Activated naive CD8-positive, alpha-beta T cell treated with anti-CD3 and anti-CD28 coated beads for 36 hours (primary cell): ENCODE data around the gene PLAGL1. TPM values are rescaled to one million over a fixed set of nuclear protein-coding genes. Genes with fewer than 3 reads are reported as not detected.
"Not testable (repeated sequence)": the region's sequence is repeated elsewhere in the genome, so short reads cannot be mapped to it uniquely, and the experiment has no call there.

Experiments
- DNase-seq: peaks from one replicate; pipeline ENCODE4 v3.0.0; 2021
- H3K27ac Mint-ChIP-seq: one replicate; pipeline ENCODE4 v1.8.0; 2022; ENCODE audit warnings: mild to moderate bottlenecking, moderate library complexity, mixed read lengths
- H3K27me3 Mint-ChIP-seq: one replicate; pipeline ENCODE4 v1.8.0; 2022; ENCODE audit warnings: mild to moderate bottlenecking, mixed read lengths
- H3K36me3 Mint-ChIP-seq: one replicate; pipeline ENCODE4 v1.8.0; 2021; ENCODE audit warnings: mild to moderate bottlenecking, mixed read lengths
- H3K4me1 Mint-ChIP-seq: one replicate; pipeline ENCODE4 v1.8.0; 2021; ENCODE audit warnings: mixed read lengths
- H3K4me3 Mint-ChIP-seq: one replicate; pipeline ENCODE4 v1.8.0; 2022; ENCODE audit warnings: mild to moderate bottlenecking, moderate library complexity, mixed read lengths
- H3K9me3 Mint-ChIP-seq: one replicate; pipeline ENCODE4 v1.8.0; 2022; ENCODE audit warnings: mixed read lengths
- total RNA-seq, 2 experiments: library from RNA; stranded (reverse); gene quantifications; one replicate each; pipeline ENCODE4 v1.2.3, GENCODE V29; 2021

PLAGL1 gene
- total RNA-seq, 2 experiments from 2014 or later = 13.1 to 14.5 TPM

- DNase-seq = no peak
- no peaks in the 10 kb centered on the region for H3K27me3 Mint-ChIP-seq
- peaks cover 3% of the 10 kb centered on the region for H3K36me3 Mint-ChIP-seq
- H3K4me1 Mint-ChIP-seq = peaks cover 2% of the 10 kb centered on the region
- H3K27ac Mint-ChIP-seq = no peak overlapping the region
- H3K4me3 Mint-ChIP-seq = no peak overlapping the region
- no peaks in the 10 kb centered on the region for H3K9me3 Mint-ChIP-seq
Measured at GRCh38 chr6:144023216-144023615, 15.2 kb upstream of the PLAGL1 start.

DNA sequence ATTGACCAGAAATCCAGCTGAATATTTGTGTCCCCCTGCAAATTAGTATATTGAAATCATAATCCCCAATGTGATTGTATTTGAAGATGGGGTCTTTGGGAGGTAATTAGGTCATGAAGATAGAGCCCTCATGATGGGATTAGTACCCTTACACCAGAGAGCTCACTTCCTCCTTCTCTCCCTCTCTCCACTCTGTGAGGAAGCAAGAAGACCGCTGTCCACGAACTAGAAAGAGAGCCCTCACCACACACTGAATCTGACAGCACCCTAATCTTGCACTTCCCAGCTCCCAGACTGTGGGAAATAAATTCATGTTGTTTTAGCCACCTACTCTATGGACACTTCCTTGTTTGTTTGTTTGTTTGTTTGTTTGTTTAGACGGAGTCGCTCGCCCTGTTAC, 11.9 kb upstream of the PLAGL1 start:
- Mint-ChIP-seq H3K36me3 (peaks cover 3% of the 10 kb centered on the region), H3K4me1 (peaks cover 3% of the 10 kb centered on the region), H3K27ac (no peak overlapping the region), H3K4me3 (no peak overlapping the region), H3K27me3 (no peaks in the 10 kb centered on the region), H3K9me3 (no peaks in the 10 kb centered on the region)
- DNase-seq = no peak

DNA sequence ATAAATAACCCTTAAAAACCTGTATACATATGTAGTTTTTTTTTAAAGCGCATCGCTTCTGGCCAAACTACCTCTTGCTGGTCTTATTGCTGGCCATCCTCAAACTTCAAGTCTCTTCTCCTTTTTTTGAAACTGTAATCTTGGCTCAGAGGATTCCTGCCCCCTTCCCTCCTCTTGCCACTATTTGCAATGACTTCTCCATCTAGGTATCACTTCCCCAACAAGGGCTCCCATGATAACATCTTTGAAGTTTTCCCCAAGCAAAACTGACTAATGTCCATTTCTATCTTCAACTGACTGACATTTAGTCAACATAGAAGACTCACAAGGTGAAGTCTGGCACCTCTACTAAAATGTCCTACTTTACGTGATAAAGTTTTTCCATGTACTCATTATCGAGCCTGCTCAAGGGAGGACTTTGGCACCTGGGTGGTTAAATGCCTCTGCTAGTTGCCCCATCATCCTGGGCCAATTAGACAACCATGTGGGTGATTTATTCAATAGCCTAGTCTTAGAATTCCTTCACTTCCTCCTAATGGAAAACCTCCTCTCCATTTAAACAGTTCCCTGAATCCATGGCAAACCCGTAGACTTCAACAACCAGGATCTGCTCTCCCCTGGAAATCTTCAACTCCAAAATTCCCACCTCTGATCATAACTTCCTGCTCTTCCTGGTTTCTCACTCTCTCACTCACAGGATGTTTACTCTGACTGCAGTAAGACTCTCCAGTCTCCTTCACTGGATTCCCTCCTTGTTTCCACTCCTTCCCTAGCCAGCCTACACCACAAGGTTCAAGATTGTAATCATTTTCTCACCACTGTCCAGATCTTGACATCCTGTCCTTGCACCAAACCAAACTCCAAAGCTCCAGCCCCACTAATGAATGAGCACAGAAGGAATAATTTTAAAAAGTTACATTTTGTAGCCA, 9.4 kb upstream of the PLAGL1 start:
- Mint-ChIP-seq H3K4me1 (peaks cover 1% of the 10 kb centered on the region), H3K9me3 (no peaks in the 10 kb centered on the region), H3K27me3 (no peaks in the 10 kb centered on the region), H3K36me3 (no peaks in the 10 kb centered on the region), H3K4me3 (no peak overlapping the region), H3K27ac (no peak overlapping the region)
- DNase-seq = no peak

DNA sequence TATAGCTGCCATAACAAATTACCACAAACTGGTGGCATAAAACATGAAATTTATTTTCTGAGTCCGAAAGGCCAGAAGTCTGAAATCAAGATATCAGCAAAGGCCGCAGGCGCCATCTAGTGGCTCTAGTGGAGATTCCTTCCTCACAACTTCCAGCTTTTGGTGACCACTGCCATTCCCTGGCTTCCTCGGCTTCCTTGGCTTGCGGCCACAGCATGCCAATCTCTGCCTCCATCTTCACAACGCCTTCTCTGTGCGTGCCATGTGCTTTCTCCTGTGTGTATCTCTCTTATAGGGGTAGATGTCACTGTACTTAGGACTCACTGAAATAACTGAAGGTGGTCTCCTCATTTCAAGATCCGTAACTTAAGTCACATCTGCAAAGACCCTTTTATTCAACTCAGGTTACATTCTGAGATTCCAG, 5.4 kb upstream of the PLAGL1 start:
- Mint-ChIP-seq H3K9me3 (peaks cover 3% of the 10 kb centered on the region), H3K4me1 (peaks cover 3% of the 10 kb centered on the region), H3K27me3 (peaks cover 11% of the 10 kb centered on the region), H3K4me3 (no peak overlapping the region), H3K27ac (no peak overlapping the region), H3K36me3 (peaks cover 2% of the 10 kb centered on the region)
- peak; percentile 37 for DNase-seq

DNA sequence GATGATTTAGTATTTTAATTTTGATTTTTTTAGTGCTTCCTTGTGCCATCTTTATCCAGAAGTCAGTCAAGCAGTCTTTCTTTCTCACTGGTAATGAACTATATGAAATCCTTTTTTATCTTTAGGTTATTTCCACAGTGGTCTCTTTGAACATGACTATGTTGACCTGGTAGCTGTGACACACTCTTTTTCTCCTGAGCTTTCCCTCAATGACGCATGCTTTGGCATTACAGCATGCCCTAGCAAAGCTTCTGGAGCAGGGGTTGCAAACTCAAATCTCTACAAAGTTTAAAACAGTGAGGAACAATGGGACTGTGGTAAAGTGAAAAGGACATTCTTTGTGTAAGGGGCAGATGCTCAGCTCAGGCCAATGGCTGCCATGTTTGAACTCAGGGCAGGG, 4.5 kb upstream of the PLAGL1 start:
- no peak overlapping the region for H3K4me3 Mint-ChIP-seq
- DNase-seq = no peak
- no peak overlapping the region for H3K27ac Mint-ChIP-seq
- H3K27me3 Mint-ChIP-seq = peaks cover 11% of the 10 kb centered on the region
- H3K4me1 Mint-ChIP-seq = peaks cover 3% of the 10 kb centered on the region
- peaks cover 3% of the 10 kb centered on the region for H3K9me3 Mint-ChIP-seq
- peaks cover 2% of the 10 kb centered on the region for H3K36me3 Mint-ChIP-seq

DNA sequence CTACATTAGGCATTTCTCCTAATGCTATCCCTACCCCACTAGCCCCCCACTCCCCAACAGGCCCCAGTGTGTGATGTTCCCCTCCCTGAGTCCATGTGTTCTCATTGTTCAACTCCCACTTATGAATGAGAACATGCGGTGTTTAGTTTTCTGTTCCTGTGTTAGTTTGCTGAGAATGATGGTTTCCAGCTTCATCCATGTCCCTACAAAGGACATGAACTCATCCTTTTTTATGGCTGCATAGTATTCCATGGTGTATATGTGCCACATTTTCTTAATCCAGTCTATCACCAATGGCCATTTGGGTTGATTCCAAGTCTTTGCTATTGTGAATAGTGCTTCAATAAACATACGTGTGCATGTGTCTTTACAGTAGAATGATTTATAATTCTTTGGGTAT, 1.6 kb upstream of the PLAGL1 start:
- H3K27ac Mint-ChIP-seq, H3K36me3 Mint-ChIP-seq, DNase-seq, H3K9me3 Mint-ChIP-seq, H3K4me3 Mint-ChIP-seq: not testable (repeated sequence)
- Mint-ChIP-seq H3K27me3 (peaks cover 20% of the 10 kb centered on the region), H3K4me1 (peaks cover 11% of the 10 kb centered on the region)

DNA sequence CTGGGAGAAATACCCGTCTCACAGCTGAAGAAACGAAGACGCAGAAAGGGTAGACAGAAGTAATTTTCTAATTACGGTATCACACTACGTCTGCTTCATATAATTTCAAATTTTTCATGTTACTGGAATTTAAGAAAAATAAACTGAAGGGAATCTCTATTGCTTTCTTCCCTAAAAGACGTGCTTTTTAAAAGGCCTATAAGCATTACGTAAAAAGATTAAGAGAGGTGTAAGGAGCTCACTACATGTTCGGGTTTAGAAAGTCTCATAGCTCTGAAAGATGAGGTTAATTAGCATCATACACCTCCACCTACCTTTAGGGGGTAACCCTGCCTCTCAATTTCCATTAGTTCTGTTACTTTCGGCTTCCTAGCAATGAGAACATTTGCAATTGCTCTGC, 787 bp upstream of the PLAGL1 start:
- Mint-ChIP-seq H3K27ac (no peak overlapping the region), H3K9me3 (peaks cover 3% of the 10 kb centered on the region), H3K4me3 (peak overlapping the region; percentile 59), H3K27me3 (peaks cover 20% of the 10 kb centered on the region), H3K36me3 (peaks cover 2% of the 10 kb centered on the region), H3K4me1 (peaks cover 11% of the 10 kb centered on the region)
- DNase-seq = no peak

GRCh38 chr6:144007478-144008119, 460 bp downstream of the PLAGL1 start:
- Mint-ChIP-seq H3K9me3 (peaks cover 3% of the 10 kb centered on the region), H3K36me3 (peaks cover 2% of the 10 kb centered on the region), H3K4me3 (peak overlapping the region; percentile 57), H3K4me1 (peaks cover 11% of the 10 kb centered on the region), H3K27ac (peak overlapping the region; percentile 54), H3K27me3 (peaks cover 20% of the 10 kb centered on the region)
- peak; percentile 16 for DNase-seq

DNA sequence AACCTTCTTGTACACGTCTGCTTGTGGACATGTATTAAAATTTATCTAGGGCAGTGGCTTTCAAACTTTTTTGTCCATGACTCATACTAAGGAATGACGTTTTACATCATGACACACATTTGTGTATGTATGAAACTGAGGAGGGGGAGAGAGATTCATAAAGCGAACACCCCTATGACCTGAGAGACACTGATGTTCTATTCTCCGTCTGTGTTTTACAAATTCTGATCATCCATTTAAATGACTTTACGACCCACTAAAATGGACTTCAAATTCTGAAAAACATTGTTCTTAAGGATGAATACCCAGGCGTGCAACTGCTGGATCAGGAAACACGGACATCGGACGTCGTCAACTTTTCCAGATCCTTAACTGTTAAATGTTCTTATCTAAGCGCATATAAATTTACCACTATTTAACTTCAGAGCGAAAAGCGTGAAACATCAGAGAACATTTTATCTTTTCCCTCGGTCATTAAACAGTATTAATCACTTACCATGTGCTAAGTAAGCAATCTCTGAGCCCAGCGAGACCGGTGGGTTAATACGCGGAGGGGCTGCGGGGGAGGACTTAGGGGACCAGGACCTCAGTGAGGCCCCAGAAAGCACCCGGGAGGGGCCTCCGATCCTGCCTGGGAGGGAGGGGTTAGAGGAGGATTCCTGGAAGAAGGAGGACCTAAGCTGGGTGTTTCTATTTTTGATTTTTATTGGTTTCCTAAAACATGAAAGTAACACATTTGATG, 1.2 kb downstream of the PLAGL1 start:
- Mint-ChIP-seq H3K4me3 (peak overlapping the region; percentile 57), H3K36me3 (peaks cover 2% of the 10 kb centered on the region), H3K27me3 (peaks cover 20% of the 10 kb centered on the region), H3K4me1 (peaks cover 11% of the 10 kb centered on the region), H3K27ac (peak overlapping the region; percentile 54), H3K9me3 (peaks cover 3% of the 10 kb centered on the region)
- peak; percentile 2 for DNase-seq

- no peak for DNase-seq
- H3K27ac Mint-ChIP-seq = no peak overlapping the region
- H3K4me3 Mint-ChIP-seq = no peak overlapping the region
- peaks cover 4% of the 10 kb centered on the region for H3K27me3 Mint-ChIP-seq
- H3K4me1 Mint-ChIP-seq = no peaks in the 10 kb centered on the region
- H3K9me3 Mint-ChIP-seq = peaks cover 4% of the 10 kb centered on the region
- H3K36me3 Mint-ChIP-seq = no peaks in the 10 kb centered on the region
Measured at GRCh38 chr6:143999406-143999805, 8.7 kb downstream of the PLAGL1 start.

- H3K27me3 Mint-ChIP-seq = peaks cover 4% of the 10 kb centered on the region
- no peak for DNase-seq
- no peaks in the 10 kb centered on the region for H3K36me3 Mint-ChIP-seq
- no peak overlapping the region for H3K27ac Mint-ChIP-seq
- H3K4me1 Mint-ChIP-seq = no peaks in the 10 kb centered on the region
- H3K9me3 Mint-ChIP-seq = peaks cover 4% of the 10 kb centered on the region
- H3K4me3 Mint-ChIP-seq = no peak overlapping the region
Measured at GRCh38 chr6:143998686-143999085, 9.4 kb downstream of the PLAGL1 start.

DNA sequence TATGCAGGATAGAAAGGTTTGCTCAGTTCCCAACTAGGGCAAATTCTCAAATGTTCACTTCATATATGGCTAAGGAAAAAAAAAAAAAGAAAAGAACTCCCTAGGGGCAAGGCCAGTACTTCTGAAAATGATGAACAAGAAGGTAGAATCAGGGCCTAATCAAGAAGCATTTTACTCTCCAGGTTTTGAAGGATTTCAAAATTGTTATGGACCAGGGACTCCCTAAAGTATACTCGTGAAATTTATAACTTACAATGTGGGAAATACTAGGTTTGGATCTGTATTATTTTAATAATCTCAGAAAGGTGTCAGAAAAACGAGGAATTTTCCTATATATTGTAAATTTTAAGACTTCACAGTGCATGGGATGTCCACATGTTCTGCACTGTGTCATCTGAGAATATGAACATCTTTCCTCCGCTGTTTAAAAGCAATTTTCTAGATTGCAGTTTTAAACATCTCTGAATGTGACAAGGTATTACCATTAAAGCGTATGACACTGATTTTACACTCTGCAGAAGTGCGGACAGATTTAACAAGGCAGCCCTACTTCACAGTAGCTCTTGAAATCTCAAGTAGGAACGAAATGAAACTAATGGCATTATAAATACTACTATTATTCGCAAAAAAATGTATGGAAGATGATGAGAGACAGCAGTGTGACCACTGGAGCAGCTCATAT, 14.0 kb downstream of the PLAGL1 start:
- Mint-ChIP-seq H3K4me3 (no peak overlapping the region), H3K4me1 (no peaks in the 10 kb centered on the region), H3K27ac (no peak overlapping the region), H3K36me3 (peaks cover 2% of the 10 kb centered on the region), H3K9me3 (no peaks in the 10 kb centered on the region), H3K27me3 (peaks cover 4% of the 10 kb centered on the region)
- DNase-seq = no peak

DNA sequence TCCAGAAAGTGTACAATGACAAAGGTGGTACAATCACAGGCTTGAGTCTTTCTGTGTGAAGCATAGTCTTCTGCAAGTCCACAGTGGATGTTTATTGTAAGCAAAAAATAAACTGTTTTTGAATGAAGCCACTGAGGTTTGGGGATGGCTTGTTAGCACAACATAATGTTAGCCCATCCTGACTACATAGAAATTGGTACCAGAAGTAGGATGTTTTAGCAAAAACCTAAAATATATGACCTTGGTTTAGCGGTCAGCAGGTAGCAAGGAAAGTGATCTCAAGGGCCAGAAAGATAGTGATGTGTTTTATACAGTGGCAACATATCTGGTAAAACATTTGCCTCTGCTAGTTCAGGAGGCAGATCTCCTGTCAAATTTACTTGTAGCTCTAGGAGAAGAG, 15.8 kb downstream of the PLAGL1 start:
- no peak for DNase-seq
- Mint-ChIP-seq H3K4me1 (no peaks in the 10 kb centered on the region), H3K9me3 (no peaks in the 10 kb centered on the region), H3K27me3 (no peaks in the 10 kb centered on the region), H3K36me3 (peaks cover 2% of the 10 kb centered on the region), H3K4me3 (no peak overlapping the region), H3K27ac (no peak overlapping the region)

GRCh38 chr6:143986463-143987065, 21.5 kb downstream of the PLAGL1 start:
- Mint-ChIP-seq H3K36me3 (no peaks in the 10 kb centered on the region), H3K4me1 (no peaks in the 10 kb centered on the region), H3K4me3 (no peak overlapping the region), H3K9me3 (no peaks in the 10 kb centered on the region), H3K27me3 (no peaks in the 10 kb centered on the region), H3K27ac (no peak overlapping the region)
- DNase-seq = no peak
